Measurements from ENCODE around the gene ZNF205. TPM values are rescaled to one million over a fixed set of nuclear protein-coding genes. Genes with fewer than 3 reads are reported as not detected.
"Not testable (repeated sequence)": the region's sequence is repeated elsewhere in the genome, so short reads cannot be mapped to it uniquely, and the experiment has no call there.

The ZNF205 gene
- polyA plus RNA-seq, 4 donors = 12.7 to 17.7 (median 16.2) TPM

- FAIRE-seq = no peak
- peaks cover 0 to 19% (median 4%) of the 10 kb centered on the region in 3 donors for H3K4me1 ChIP-seq (ENCODE audit: control insufficient read depth in 3 of 3, insufficient read depth in 2 of 3, low read depth in 1 of 3, low read length in 2 of 3)
- H3K4me3 ChIP-seq (ENCODE audit: low read depth in 1 of 3, low read length in 3 of 3) = no peak overlapping the region
- DNase-seq = no peak
- no peaks in the 10 kb centered on the region for H3K9me3 ChIP-seq (ENCODE audit: control insufficient read depth in 2 of 2, insufficient read depth in 1 of 2, low read depth in 1 of 2, low read length in 1 of 2)
- no peaks in the 10 kb centered on the region for H3K27me3 ChIP-seq (ENCODE audit: control insufficient read depth in 3 of 3, insufficient read depth in 3 of 3, low read length in 3 of 3)
- H3K36me3 ChIP-seq (ENCODE audit: control insufficient read depth in 3 of 3, insufficient read depth in 2 of 3, low read depth in 1 of 3, low read length in 3 of 3) = peaks cover 0 to 31% (median 11%) of the 10 kb centered on the region in 3 donors
- H3K27ac ChIP-seq (ENCODE audit: low read depth in 1 of 3, low read length in 2 of 3) = no peak overlapping the region
- 81 to 86% (median 82%) methylated on average over 9 of the region's 9 CpGs for WGBS, 3 donors
Measured at GRCh38 chr16:3070608-3071111, 41.7 kb upstream of the ZNF205 start.

- Histone ChIP-seq H3K36me3 (ENCODE audit: control insufficient read depth in 3 of 3, insufficient read depth in 2 of 3, low read depth in 1 of 3, low read length in 3 of 3) (peaks cover 0 to 28% (median 11%) of the 10 kb centered on the region in 3 donors), H3K9me3 (ENCODE audit: control insufficient read depth in 2 of 2, insufficient read depth in 1 of 2, low read depth in 1 of 2, low read length in 1 of 2) (peaks cover 0 to 3% of the 10 kb centered on the region in 2 donors), H3K4me3 (ENCODE audit: low read depth in 1 of 3, low read length in 3 of 3) (no peak overlapping the region), H3K27me3 (ENCODE audit: control insufficient read depth in 3 of 3, insufficient read depth in 3 of 3, low read length in 3 of 3) (no peaks in the 10 kb centered on the region), H3K27ac (ENCODE audit: low read depth in 1 of 3, low read length in 2 of 3) (no peak overlapping the region), H3K4me1 (ENCODE audit: control insufficient read depth in 3 of 3, insufficient read depth in 2 of 3, low read depth in 1 of 3, low read length in 2 of 3) (peaks cover 0 to 10% (median 4%) of the 10 kb centered on the region in 3 donors)
- no peak for FAIRE-seq
- WGBS, 3 donors = 73 to 85% (median 84%) methylated on average over 7 of the region's 7 CpGs
- DNase-seq = no peak
Measured at GRCh38 chr16:3071655-3072054, 40.7 kb upstream of the ZNF205 start.

- not testable (repeated sequence) for H3K27ac ChIP-seq (ENCODE audit: low read depth in 1 of 3, low read length in 2 of 3); H3K4me3 ChIP-seq (ENCODE audit: low read depth in 1 of 3, low read length in 3 of 3); H3K27me3 ChIP-seq (ENCODE audit: control insufficient read depth in 3 of 3, insufficient read depth in 3 of 3, low read length in 3 of 3); DNase-seq; H3K9me3 ChIP-seq (ENCODE audit: control insufficient read depth in 2 of 2, insufficient read depth in 1 of 2, low read depth in 1 of 2, low read length in 1 of 2); FAIRE-seq
- Histone ChIP-seq H3K36me3 (ENCODE audit: control insufficient read depth in 3 of 3, insufficient read depth in 2 of 3, low read depth in 1 of 3, low read length in 3 of 3) (peaks cover 0 to 26% (median 11%) of the 10 kb centered on the region in 3 donors), H3K4me1 (ENCODE audit: control insufficient read depth in 3 of 3, insufficient read depth in 2 of 3, low read depth in 1 of 3, low read length in 2 of 3) (peaks cover 0 to 10% (median 4%) of the 10 kb centered on the region in 3 donors)
- WGBS, 3 donors = 17 to 52% (median 17%) methylated on average over 3 of the region's 4 CpGs
Measured at GRCh38 chr16:3072148-3072547, 40.2 kb upstream of the ZNF205 start.

- DNase-seq; FAIRE-seq; H3K9me3 ChIP-seq (ENCODE audit: control insufficient read depth in 2 of 2, insufficient read depth in 1 of 2, low read depth in 1 of 2, low read length in 1 of 2); H3K4me1 ChIP-seq (ENCODE audit: control insufficient read depth in 3 of 3, insufficient read depth in 2 of 3, low read depth in 1 of 3, low read length in 2 of 3); H3K27me3 ChIP-seq (ENCODE audit: control insufficient read depth in 3 of 3, insufficient read depth in 3 of 3, low read length in 3 of 3); H3K4me3 ChIP-seq (ENCODE audit: low read depth in 1 of 3, low read length in 3 of 3): not testable (repeated sequence)
- Histone ChIP-seq H3K36me3 (ENCODE audit: control insufficient read depth in 3 of 3, insufficient read depth in 2 of 3, low read depth in 1 of 3, low read length in 3 of 3) (peaks cover 0 to 20% (median 7%) of the 10 kb centered on the region in 3 donors), H3K27ac (ENCODE audit: low read depth in 1 of 3, low read length in 2 of 3) (peak overlapping the region in 1 of 3 donors; percentile 47)
- 42 to 63% (median 55%) methylated on average over 8 to 16 of the region's 18 CpGs for WGBS, 3 donors
Measured at GRCh38 chr16:3072576-3073263, 39.7 kb upstream of the ZNF205 start.

GRCh38 chr16:3073448-3073847, 38.9 kb upstream of the ZNF205 start:
- no peak for FAIRE-seq
- Histone ChIP-seq H3K27ac (ENCODE audit: low read depth in 1 of 3, low read length in 2 of 3) (peak overlapping the region in 1 of 3 donors; percentile 9), H3K9me3 (ENCODE audit: control insufficient read depth in 2 of 2, insufficient read depth in 1 of 2, low read depth in 1 of 2, low read length in 1 of 2) (peaks cover 0 to 4% of the 10 kb centered on the region in 2 donors), H3K36me3 (ENCODE audit: control insufficient read depth in 3 of 3, insufficient read depth in 2 of 3, low read depth in 1 of 3, low read length in 3 of 3) (peaks cover 0 to 13% (median 5%) of the 10 kb centered on the region in 3 donors), H3K4me1 (ENCODE audit: control insufficient read depth in 3 of 3, insufficient read depth in 2 of 3, low read depth in 1 of 3, low read length in 2 of 3) (peaks cover 0 to 2% (median 0%) of the 10 kb centered on the region in 3 donors), H3K27me3 (ENCODE audit: control insufficient read depth in 3 of 3, insufficient read depth in 3 of 3, low read length in 3 of 3) (no peaks in the 10 kb centered on the region), H3K4me3 (ENCODE audit: low read depth in 1 of 3, low read length in 3 of 3) (no peak overlapping the region)
- no peak for DNase-seq
- 77 to 85% (median 84%) methylated on average over 7 of the region's 7 CpGs for WGBS, 3 donors

GRCh38 chr16:3074860-3075522, 37.4 kb upstream of the ZNF205 start:
- Histone ChIP-seq H3K9me3 (ENCODE audit: control insufficient read depth in 2 of 2, insufficient read depth in 1 of 2, low read depth in 1 of 2, low read length in 1 of 2) (peaks cover 0 to 4% of the 10 kb centered on the region in 2 donors), H3K27me3 (ENCODE audit: control insufficient read depth in 3 of 3, insufficient read depth in 3 of 3, low read length in 3 of 3) (no peaks in the 10 kb centered on the region), H3K27ac (ENCODE audit: low read depth in 1 of 3, low read length in 2 of 3) (peak overlapping the region in 2 of 3 donors; percentile 74 to 88), H3K4me1 (ENCODE audit: control insufficient read depth in 3 of 3, insufficient read depth in 2 of 3, low read depth in 1 of 3, low read length in 2 of 3) (no peaks in the 10 kb centered on the region), H3K36me3 (ENCODE audit: control insufficient read depth in 3 of 3, insufficient read depth in 2 of 3, low read depth in 1 of 3, low read length in 3 of 3) (no peaks in the 10 kb centered on the region), H3K4me3 (ENCODE audit: low read depth in 1 of 3, low read length in 3 of 3) (no peak overlapping the region)
- peak in 1 of 2 donors; percentile 69 for DNase-seq
- 50 to 63% (median 58%) methylated on average over 7 to 9 of the region's 9 CpGs for WGBS, 3 donors
- no peak for FAIRE-seq

- FAIRE-seq = no peak
- DNase-seq = no peak
- WGBS, 3 donors = 30 to 37% (median 30%) methylated on average over 10 of the region's 10 CpGs
- Histone ChIP-seq H3K4me3 (ENCODE audit: low read depth in 1 of 3, low read length in 3 of 3) (no peak overlapping the region), H3K27ac (ENCODE audit: low read depth in 1 of 3, low read length in 2 of 3) (peak overlapping the region in 2 of 3 donors; percentile 74 to 88), H3K36me3 (ENCODE audit: control insufficient read depth in 3 of 3, insufficient read depth in 2 of 3, low read depth in 1 of 3, low read length in 3 of 3) (no peaks in the 10 kb centered on the region), H3K4me1 (ENCODE audit: control insufficient read depth in 3 of 3, insufficient read depth in 2 of 3, low read depth in 1 of 3, low read length in 2 of 3) (no peaks in the 10 kb centered on the region), H3K9me3 (ENCODE audit: control insufficient read depth in 2 of 2, insufficient read depth in 1 of 2, low read depth in 1 of 2, low read length in 1 of 2) (peaks cover 0 to 4% of the 10 kb centered on the region in 2 donors), H3K27me3 (ENCODE audit: control insufficient read depth in 3 of 3, insufficient read depth in 3 of 3, low read length in 3 of 3) (no peaks in the 10 kb centered on the region)
Measured at GRCh38 chr16:3075523-3075915, 36.9 kb upstream of the ZNF205 start.

- H3K27ac ChIP-seq (ENCODE audit: low read depth in 1 of 3, low read length in 2 of 3) = peak overlapping the region in 2 of 3 donors; percentile 5 to 75
- not testable (repeated sequence) for H3K4me1 ChIP-seq (ENCODE audit: control insufficient read depth in 3 of 3, insufficient read depth in 2 of 3, low read depth in 1 of 3, low read length in 2 of 3); H3K4me3 ChIP-seq (ENCODE audit: low read depth in 1 of 3, low read length in 3 of 3); FAIRE-seq; H3K9me3 ChIP-seq (ENCODE audit: control insufficient read depth in 2 of 2, insufficient read depth in 1 of 2, low read depth in 1 of 2, low read length in 1 of 2); DNase-seq; H3K27me3 ChIP-seq (ENCODE audit: control insufficient read depth in 3 of 3, insufficient read depth in 3 of 3, low read length in 3 of 3); H3K36me3 ChIP-seq (ENCODE audit: control insufficient read depth in 3 of 3, insufficient read depth in 2 of 3, low read depth in 1 of 3, low read length in 3 of 3)
- 76 to 90% (median 84%) methylated on average over 4 to 6 of the region's 6 CpGs for WGBS, 3 donors
Measured at GRCh38 chr16:3075946-3076345, 36.4 kb upstream of the ZNF205 start.
